Activated effector memory CD4-positive, alpha-beta T cell treated with Interleukin-2 at 50 U/mL for 16 hours (primary cell): ENCODE data around the gene KLRB1.
"Not testable (repeated sequence)": the region's sequence is repeated elsewhere in the genome, so short reads cannot be mapped to it uniquely, and the experiment has no call there.

ENCODE experiments used
- DNase-seq: peaks from one replicate; pipeline ENCODE4 v3.0.0-alpha.2; 2020

KLRB1 gene

GRCh38 chr12:9607716-9608115, at the start of gene KLRB1:
TSS of gene KLRB1 (minus strand) at chr12:9607916. CDS start at chr12:9607839, 77 bp downstream.
- DNase-seq, result no peak

- no peak for DNase-seq
Observed at GRCh38 chr12:9651265-9651729, 43.6 kb upstream of the KLRB1 start.

GRCh38 chr12:9650151-9650576, 42.4 kb upstream of the KLRB1 start:
- no peak for DNase-seq

GRCh38 chr12:9649532-9649940, 41.8 kb upstream of the KLRB1 start:
- DNase-seq, result no peak

GRCh38 chr12:9648701-9649531, 41.2 kb upstream of the KLRB1 start:
- no peak for DNase-seq

GRCh38 chr12:9647825-9648700, 40.3 kb upstream of the KLRB1 start:
- DNase-seq, result peak; percentile 88

- DNase-seq, result no peak
Observed at GRCh38 chr12:9646794-9647781, 39.4 kb upstream of the KLRB1 start.

GRCh38 chr12:9644985-9645551, 37.4 kb upstream of the KLRB1 start:
- not testable (repeated sequence) for DNase-seq

- DNase-seq, result no peak
Observed at GRCh38 chr12:9643266-9643660, 35.5 kb upstream of the KLRB1 start.

- DNase-seq, result no peak
Observed at GRCh38 chr12:9642606-9643265, 35.0 kb upstream of the KLRB1 start.

GRCh38 chr12:9640024-9640423, 32.3 kb upstream of the KLRB1 start:
- no peak for DNase-seq

- no peak for DNase-seq
Observed at GRCh38 chr12:9636851-9637206, 29.1 kb upstream of the KLRB1 start.

GRCh38 chr12:9636150-9636850, 28.6 kb upstream of the KLRB1 start:
- no peak for DNase-seq

- DNase-seq, result no peak
Observed at GRCh38 chr12:9634969-9635754, 27.4 kb upstream of the KLRB1 start.

GRCh38 chr12:9634177-9634803, 26.6 kb upstream of the KLRB1 start:
- DNase-seq, result peak; percentile 47

- DNase-seq, result no peak
Observed at GRCh38 chr12:9632766-9633165, 25.1 kb upstream of the KLRB1 start.

GRCh38 chr12:9626821-9627220, 19.1 kb upstream of the KLRB1 start:
- DNase-seq, result no peak

GRCh38 chr12:9626291-9626690, 18.6 kb upstream of the KLRB1 start:
- no peak for DNase-seq

- DNase-seq, result no peak
Observed at GRCh38 chr12:9625019-9625418, 17.3 kb upstream of the KLRB1 start.
